ENCODE results near the gene SLC25A29.

Gene SLC25A29

GRCh38 chr14:100256339-100256895 lies 49.8 kb downstream of the SLC25A29 start:
- no peak overlapping the region for H3K4me3 ChIP-seq (ENCODE audit: low read depth, low read length)
- TF ChIP-seq, protein P1, sequence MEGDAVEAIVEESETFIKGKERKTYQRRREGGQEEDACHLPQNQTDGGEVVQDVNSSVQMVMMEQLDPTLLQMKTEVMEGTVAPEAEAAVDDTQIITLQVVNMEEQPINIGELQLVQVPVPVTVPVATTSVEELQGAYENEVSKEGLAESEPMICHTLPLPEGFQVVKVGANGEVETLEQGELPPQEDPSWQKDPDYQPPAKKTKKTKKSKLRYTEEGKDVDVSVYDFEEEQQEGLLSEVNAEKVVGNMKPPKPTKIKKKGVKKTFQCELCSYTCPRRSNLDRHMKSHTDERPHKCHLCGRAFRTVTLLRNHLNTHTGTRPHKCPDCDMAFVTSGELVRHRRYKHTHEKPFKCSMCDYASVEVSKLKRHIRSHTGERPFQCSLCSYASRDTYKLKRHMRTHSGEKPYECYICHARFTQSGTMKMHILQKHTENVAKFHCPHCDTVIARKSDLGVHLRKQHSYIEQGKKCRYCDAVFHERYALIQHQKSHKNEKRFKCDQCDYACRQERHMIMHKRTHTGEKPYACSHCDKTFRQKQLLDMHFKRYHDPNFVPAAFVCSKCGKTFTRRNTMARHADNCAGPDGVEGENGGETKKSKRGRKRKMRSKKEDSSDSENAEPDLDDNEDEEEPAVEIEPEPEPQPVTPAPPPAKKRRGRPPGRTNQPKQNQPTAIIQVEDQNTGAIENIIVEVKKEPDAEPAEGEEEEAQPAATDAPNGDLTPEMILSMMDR (IDR thresholded peaks at IDR 0.05; ENCODE audit: low read depth, low read length, missing control alignments), result no peak
- DNase-seq (ENCODE audit: low read depth), result peak; percentile 50

DNA sequence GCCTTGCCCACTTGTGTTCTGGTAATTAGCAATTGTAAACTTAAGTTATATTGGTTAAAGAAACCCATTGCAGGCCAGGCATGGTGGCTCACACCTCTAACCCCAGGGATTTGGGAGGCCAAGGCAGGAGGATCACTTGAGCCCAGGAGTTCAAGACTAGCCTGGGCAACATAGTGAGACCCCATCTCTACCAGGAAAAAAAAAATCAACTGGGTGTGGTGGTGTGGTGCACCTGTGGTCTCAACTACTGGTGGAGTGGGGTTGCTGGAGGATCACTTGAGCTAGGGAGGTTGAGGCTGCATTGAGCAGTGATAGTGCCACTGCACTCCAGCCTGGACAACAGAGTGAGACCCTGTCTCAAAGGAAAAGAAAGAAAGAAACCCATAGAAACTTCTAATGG lies 53.6 kb downstream of the SLC25A29 start:
- no peak for DNase-seq (ENCODE audit: low read depth)
- H3K4me3 ChIP-seq (ENCODE audit: low read depth, low read length), result no peak overlapping the region
- TF ChIP-seq, protein P1 (IDR thresholded peaks at IDR 0.05; ENCODE audit: low read depth, low read length, missing control alignments), result no peak

GRCh38 chr14:100250732-100251465 lies 55.3 kb downstream of the SLC25A29 start:
- TF ChIP-seq, protein P1 (IDR thresholded peaks at IDR 0.05; ENCODE audit: low read depth, low read length, missing control alignments), result no peak
- H3K4me3 ChIP-seq (ENCODE audit: low read depth, low read length), result no peak overlapping the region
- DNase-seq (ENCODE audit: low read depth), result no peak

DNA sequence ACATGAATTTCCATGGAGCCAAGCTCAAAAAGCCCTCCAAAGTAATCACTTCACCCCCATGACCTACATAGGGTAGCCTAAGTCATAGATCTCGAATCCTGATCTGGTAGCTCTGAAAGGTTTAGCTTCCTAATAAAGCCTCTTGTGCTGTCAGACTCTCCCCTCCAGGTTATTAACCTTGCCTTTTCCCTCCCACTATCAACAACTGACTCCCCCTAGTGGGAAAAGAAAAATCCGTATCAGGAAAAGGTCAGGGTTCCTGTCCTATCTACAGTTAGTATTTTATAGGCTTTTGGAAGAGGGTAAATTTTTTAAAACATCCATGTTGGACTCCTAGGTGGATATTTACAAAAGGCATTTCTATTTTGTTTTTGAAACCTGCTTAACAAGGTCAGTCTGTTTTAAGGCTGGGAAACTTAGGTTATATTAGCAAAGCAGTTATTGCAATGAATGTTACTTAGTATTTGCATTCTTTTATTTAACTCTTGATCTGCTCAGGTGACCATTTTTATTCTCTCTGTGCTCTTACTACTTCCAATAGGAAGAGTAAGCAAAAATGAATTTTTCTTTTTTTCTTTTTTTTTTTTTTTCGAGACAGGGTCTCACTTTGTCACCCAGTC lies 59.3 kb downstream of the SLC25A29 start:
- H3K4me3 ChIP-seq (ENCODE audit: low read depth, low read length), result no peak overlapping the region
- DNase-seq (ENCODE audit: low read depth), result no peak
- TF ChIP-seq, protein P1 (IDR thresholded peaks at IDR 0.05; ENCODE audit: low read depth, low read length, missing control alignments), result peak; percentile 38

DNA sequence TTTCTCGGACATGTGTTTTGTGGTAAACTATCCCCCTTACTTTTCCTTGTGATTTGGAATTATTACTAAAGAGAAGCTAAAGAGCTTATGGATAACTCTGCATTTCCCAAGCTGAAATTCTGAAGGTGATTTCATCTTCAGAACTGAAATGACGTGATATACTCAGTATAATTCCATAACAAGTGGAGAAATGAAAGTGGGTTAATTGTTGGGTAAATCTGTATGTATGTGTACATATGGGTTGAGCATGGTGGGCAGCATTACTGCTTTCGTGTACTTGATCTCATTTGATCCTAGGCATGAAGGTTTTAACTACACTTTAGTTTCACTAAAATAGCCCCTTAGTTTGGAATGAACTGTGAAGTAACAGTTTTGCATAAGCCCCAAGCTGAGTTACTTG lies 63.2 kb downstream of the SLC25A29 start:
- peak overlapping the region; percentile 42; the same call in 1 of the 2 replicates for H3K4me3 ChIP-seq (ENCODE audit: low read depth, low read length)

DNA sequence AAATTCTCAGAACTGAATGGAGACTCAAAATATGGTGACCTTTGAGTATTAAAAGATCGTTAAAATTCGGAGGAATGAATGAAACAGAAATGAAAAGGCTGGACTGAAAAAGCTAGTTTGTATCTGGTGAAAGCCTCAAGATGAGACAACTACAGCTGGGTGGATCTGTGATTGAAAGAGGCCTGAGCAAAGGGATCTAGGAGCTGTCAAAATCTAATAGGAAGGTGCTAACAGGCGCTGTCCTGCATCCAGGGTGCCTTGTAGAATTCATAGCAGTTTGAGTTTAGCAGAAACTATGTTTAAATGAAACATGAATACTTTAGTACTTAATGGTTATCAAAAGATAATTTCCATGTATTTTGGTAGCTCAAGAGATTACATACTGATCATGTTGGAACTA lies 65.0 kb downstream of the SLC25A29 start:
- no peak for DNase-seq (ENCODE audit: low read depth)
- H3K4me3 ChIP-seq (ENCODE audit: low read depth, low read length), result peak overlapping the region; percentile 84
- TF ChIP-seq, protein P1 (IDR thresholded peaks at IDR 0.05; ENCODE audit: low read depth, low read length, missing control alignments), result no peak

More for the DNA sequence above, 63.2 kb downstream of the SLC25A29 start:
- TF ChIP-seq, protein P1 (IDR thresholded peaks at IDR 0.05; ENCODE audit: low read depth, low read length, missing control alignments), result no peak
- no peak for DNase-seq (ENCODE audit: low read depth)
